COR-L47 (cell line): Measurements from ENCODE around the gene GAB3.
"Not testable (repeated sequence)": the region's sequence is repeated elsewhere in the genome, so short reads cannot be mapped to it uniquely, and the experiment has no call there.

Experiments used
- DNase-seq: peaks from one replicate; lab custom pipeline; 2025; lab: John Stamatoyannopoulos, UW

GAB3 gene

GRCh38 chrX:154719132-154719675 is 31.7 kb downstream of the GAB3 start:
- no peak for DNase-seq

- no peak for DNase-seq
Observed at GRCh38 chrX:154718616-154719015, 32.3 kb downstream of the GAB3 start.

- DNase-seq = no peak
Observed at GRCh38 chrX:154717824-154718223, 33.1 kb downstream of the GAB3 start.

- DNase-seq = no peak
Observed at GRCh38 chrX:154715825-154716224, 35.1 kb downstream of the GAB3 start.

GRCh38 chrX:154714925-154715324 is 36.0 kb downstream of the GAB3 start:
- peak; percentile 1 for DNase-seq

GRCh38 chrX:154712781-154713740 is 37.8 kb downstream of the GAB3 start:
- no peak for DNase-seq

- DNase-seq = no peak
Observed at GRCh38 chrX:154711264-154711663, 39.6 kb downstream of the GAB3 start.

GRCh38 chrX:154710309-154710708 is 40.6 kb downstream of the GAB3 start:
- no peak for DNase-seq

- DNase-seq = no peak
Observed at GRCh38 chrX:154698630-154699248, 52.1 kb downstream of the GAB3 start.

GRCh38 chrX:154696676-154697045 is 54.2 kb downstream of the GAB3 start:
- DNase-seq = no peak

GRCh38 chrX:154695911-154696675 is 54.8 kb downstream of the GAB3 start:
- DNase-seq = no peak

GRCh38 chrX:154693394-154693793 is 57.5 kb downstream of the GAB3 start:
- no peak for DNase-seq

- DNase-seq = not testable (repeated sequence)
Observed at GRCh38 chrX:154690438-154690837, 60.4 kb downstream of the GAB3 start.

- not testable (repeated sequence) for DNase-seq
Observed at GRCh38 chrX:154672084-154672483, 78.8 kb downstream of the GAB3 start.

- DNase-seq = not testable (repeated sequence)
Observed at GRCh38 chrX:154670848-154671247, 80.0 kb downstream of the GAB3 start.

- DNase-seq = no peak
Observed at GRCh38 chrX:154661899-154662298, 89.0 kb downstream of the GAB3 start.

GRCh38 chrX:154661170-154661569 is 89.7 kb downstream of the GAB3 start:
- DNase-seq = no peak

GRCh38 chrX:154660541-154660940 is 90.3 kb downstream of the GAB3 start:
- no peak for DNase-seq

GRCh38 chrX:154658957-154659356 is 91.9 kb downstream of the GAB3 start:
- DNase-seq = no peak

GRCh38 chrX:154658187-154658586 is 92.7 kb downstream of the GAB3 start:
- DNase-seq = no peak

- no peak for DNase-seq
Observed at GRCh38 chrX:154657226-154657805, 93.6 kb downstream of the GAB3 start.

GRCh38 chrX:154655786-154656185 is 95.1 kb downstream of the GAB3 start:
- no peak for DNase-seq
